H4 (cell line): ENCODE results near the gene DGKI. TPM values are rescaled to one million over a fixed set of nuclear protein-coding genes. Genes with fewer than 3 reads are reported as not detected.

Source experiments
- DNase-seq: peaks from one replicate; pipeline ENCODE4 v3.0.0-alpha.2; 2015; ENCODE audit warnings: low spot score
- total RNA-seq: library from RNA; depleted of rRNA; stranded (reverse); fragments of >200 nt; shearing (Covaris generic); gene quantifications from 2 replicates; pipeline ENCODE4 v1.2.3, GENCODE V29; 2014

The DGKI gene
- total RNA-seq, 1 experiment from 2014 or later: 1.5 TPM

- DNase-seq: no peak
These were observed 59.3 kb downstream of the DGKI start for GRCh38 chr7:137787301-137787976.

DNA sequence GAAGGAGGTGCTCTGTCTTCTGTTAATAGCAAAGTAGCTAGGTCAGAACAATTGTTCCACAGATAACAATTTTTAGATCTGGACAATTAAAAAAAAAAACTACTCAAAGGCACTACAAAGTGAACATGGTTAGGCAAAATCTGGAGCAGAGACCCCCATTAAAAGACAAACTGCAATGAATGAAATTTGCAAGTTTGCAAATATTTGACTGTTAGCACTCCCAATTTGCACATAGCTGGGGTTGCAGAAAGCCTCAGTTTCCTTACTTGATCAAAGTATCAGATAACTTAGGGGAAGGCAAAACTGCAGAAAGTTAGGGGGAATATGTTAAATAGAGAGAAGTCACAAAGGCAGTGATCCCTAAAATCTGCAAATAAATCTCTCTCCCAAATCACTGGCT lies 68.3 kb downstream of the DGKI start:
- DNase-seq: no peak

GRCh38 chr7:137774793-137775201 lies 72.0 kb downstream of the DGKI start:
- no peak for DNase-seq

DNA sequence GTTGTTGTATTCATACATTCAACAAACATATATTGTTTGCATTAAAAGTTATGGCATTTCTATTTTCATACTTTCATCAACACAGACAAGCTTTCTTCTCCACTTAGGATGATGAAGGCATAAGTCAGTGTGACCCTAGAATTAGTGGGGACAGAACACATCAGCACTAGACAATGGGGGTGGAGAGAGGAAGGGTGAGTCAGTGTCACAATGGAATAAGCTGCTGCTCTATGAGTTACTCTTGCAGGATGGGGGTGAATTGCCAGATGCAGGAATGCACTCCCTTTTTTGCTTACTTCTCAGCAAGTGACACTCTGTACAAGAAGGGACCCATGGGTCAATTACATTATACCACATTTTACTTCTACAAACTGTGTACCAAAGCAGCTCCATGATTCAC lies 74.0 kb downstream of the DGKI start:
- peak; percentile 16 for DNase-seq

DNA sequence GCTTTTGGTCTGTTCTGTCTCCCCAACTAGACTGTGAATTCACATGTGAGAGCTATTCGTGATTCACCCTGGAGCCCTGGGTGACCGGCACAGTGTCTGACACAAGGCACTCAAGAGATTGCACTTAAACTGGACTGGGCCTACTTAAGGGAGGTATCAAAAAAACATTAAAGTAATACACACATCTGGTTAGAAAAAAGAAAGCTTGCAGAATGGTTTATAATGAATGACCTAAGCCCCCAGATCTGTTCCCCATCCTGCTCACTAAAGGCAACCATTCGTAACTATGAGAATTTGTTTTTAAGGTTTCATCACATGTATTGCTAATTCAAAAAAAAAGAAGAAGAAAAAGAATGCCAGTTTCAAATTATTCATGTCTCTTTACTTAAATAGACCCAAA lies 74.5 kb downstream of the DGKI start:
- no peak for DNase-seq

GRCh38 chr7:137771679-137772078 lies 75.1 kb downstream of the DGKI start:
- no peak for DNase-seq

DNA sequence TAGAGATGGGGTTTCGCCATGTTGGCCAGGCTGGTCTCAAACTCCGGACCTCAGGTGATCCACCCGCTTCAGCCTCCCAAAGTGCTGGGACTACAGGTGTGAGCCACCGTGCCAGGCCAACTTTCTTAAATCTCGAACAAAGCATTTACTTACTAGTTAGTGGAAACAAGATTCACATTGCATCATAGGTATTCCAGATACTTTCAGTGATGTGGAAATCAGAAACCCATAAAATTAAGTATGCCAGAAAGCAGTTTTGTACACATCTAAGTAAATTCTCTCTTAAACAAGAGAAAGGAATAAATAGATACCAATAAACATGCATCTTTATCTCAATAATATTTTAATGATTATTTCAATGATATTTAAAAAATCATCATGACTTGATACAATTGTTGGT lies 75.5 kb downstream of the DGKI start:
- no peak for DNase-seq

GRCh38 chr7:137768366-137768765 lies 78.4 kb downstream of the DGKI start:
- DNase-seq: no peak

DNA sequence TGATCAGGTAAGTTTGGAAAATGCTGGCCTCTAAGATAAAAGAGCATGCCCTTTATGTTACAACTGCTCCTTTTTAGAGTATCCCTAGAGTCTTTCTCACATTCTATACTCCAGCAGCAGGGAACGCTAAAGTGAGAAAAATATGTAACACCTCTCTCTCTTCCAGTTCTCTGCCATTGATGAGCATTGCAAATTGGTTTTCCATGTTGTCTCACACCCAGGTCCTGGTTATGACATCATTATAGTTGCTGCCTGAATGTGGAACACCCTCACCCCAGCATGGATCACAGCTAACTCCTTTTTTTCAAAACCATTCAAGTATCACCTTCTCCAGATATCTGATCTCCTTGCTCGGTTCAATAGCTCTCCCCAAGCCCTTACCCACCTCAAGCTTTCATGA lies 84.4 kb downstream of the DGKI start:
- no peak for DNase-seq

DNA sequence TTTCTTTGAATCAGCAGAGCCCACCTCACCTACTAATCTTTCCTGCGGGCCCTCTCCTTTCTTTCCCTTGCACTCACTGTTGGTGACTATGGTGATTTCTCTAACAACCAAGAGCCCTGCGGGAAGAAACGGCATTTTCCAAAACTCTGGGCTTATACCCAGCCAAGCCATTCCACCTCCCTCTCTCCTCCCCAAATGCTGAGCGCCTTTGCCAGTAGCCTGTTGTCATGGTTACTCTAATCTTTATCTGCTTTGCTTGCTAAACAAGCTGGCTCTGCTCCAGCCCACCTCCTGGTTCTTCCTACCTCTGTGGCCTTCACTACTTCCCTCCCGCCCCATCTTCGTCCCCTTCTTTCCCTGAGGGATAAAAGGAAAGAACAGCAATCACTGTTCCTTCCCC lies 86.7 kb downstream of the DGKI start:
- DNase-seq: no peak

DNA sequence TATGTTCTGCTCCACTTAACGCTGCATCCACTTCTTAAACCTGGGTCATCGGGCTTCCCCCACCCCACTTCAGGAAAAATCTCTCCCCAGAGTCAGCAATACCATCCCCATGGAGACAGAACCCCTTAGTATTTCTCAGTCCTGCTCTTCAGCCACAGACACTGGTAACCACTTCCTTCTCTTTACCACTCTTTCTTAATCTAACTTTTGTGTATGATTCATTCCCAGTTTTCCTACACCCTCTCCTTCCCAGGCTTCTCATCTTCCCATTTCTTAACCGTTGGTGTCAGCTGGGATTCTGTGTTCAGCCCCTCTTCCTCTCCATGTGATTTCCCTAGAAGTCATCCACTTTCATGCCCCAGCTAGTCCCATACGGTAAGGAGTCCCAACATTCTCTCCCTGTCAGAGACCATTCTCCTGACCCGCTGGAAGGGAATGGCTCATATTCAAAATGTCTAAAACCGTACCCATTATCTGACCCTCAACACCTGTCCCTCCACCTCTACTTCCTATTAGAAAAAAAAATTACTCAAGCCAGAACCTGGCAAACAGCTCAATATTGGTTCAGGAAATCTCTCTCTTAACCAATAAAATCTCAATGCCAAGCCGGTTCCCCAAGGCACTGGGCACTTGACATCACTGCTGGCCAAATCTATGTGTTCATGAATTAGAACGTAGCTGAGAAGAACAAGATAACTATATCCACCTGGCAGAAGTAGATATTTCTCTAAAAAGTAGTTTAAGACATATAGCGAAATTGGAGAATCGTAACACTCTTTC lies 89.4 kb downstream of the DGKI start:
- DNase-seq: peak; percentile 31

DNA sequence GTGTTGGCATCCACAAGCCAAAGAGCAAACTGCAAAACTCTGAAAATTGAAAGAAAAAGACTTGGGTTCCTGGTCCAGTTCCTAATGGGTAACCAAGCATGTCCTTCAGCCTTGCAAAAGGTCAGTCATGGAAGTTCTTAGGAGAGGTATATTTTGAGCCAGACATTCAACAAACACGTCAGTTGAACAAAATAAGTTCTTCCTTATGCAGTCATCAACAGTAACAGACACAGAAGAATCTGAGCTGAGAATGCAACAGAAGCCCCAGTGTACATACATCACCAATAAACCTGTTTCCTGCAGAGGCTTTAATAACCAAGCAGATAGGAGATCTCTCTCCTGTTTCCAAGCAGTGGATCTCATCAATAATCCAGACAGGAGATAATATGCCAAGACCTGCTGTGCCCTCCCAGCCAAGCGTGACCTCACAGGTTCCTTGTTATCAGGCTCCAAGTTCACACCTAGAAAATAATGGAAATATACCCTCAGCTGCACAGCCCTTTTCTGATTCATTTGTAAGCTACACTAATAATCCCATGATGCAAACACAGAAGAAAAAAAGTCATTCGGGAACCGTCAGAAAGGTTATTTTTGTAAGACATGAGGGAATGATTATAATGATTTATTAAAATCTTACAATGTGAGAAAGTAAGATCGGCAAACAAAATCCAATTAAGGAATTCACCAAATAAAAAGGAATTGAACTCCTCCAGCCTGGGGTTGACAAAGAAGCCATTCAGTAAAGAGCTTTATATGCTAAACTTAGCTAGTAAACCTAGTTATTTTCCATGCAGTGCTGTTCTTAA lies 90.7 kb downstream of the DGKI start:
- no peak for DNase-seq

- DNase-seq: no peak
These were observed 91.3 kb downstream of the DGKI start for GRCh38 chr7:137755427-137755826.

DNA sequence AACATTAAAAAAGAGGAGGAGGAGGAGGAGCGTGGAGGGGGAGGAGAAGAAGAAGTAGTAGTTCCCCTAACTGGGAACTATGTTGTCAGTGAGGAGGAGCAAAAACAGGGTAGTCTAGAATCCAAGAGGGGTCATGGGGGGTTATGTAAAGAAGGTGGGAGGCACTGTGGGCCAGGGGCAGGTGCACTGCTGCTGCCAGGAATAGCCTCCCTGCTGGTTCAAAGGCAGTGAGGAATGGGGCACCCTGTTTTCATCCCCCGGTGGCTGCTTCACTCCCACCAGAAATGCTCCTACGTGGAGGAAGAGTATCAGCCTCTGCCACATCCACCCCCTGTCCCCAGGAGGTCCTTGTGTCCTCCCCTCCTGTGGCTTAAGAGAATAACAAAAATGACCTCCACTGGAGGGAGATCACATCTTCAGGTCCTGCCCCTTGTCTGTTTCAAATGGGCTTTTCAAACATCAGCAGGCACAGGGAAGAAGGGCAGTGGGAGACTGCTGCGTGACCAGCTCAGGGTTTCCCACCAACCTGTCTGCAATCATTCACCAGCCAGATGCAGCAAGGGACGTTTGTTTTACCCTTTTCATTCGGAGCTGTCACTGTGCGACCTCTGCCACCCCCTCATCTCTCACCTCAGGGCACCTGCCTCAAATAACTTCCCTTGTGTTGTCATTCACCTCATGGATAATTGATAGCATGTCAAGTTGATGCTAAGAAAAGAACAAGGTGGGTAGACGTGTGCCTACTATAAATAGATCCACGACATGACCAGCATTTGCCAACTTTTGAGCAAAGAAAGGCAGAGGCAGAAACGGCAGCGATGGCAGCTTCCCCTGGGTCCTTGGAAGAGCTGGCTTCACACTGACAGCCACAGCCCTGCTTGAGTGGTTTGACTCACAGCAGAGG lies 92.6 kb downstream of the DGKI start:
- DNase-seq: no peak

GRCh38 chr7:137753575-137753947 lies 93.2 kb downstream of the DGKI start:
- DNase-seq: no peak

- DNase-seq: no peak
These were observed 93.7 kb downstream of the DGKI start for GRCh38 chr7:137753067-137753466.

DNA sequence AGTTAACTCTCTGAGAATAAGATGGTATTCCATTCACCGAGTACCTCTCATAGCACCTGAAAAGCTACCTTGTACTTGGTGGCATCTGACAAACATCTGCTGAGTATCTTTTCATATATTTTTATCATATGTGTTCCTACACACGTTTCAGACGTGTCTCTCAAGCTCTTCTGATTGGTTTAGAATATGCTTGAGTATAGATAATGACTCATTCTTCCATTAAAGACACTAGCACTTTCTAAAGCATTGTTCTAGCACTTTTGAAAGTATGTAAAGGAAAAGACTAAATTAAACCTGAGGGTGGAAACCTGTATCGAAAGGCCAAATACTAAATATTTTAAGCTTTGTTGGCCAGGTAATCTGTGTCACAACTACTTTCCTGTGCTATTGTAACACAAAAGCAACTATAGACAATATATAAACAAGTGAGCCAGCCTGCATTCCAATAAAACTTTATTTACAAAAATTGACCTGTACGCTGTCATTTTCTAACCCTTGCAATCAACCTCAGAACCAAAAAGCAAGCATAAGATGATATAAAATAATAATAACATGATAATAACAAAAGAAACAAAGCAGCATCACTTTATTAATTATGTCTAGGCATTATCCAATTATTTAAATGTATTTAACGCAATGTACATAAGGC lies 95.3 kb downstream of the DGKI start:
- DNase-seq: no peak

DNA sequence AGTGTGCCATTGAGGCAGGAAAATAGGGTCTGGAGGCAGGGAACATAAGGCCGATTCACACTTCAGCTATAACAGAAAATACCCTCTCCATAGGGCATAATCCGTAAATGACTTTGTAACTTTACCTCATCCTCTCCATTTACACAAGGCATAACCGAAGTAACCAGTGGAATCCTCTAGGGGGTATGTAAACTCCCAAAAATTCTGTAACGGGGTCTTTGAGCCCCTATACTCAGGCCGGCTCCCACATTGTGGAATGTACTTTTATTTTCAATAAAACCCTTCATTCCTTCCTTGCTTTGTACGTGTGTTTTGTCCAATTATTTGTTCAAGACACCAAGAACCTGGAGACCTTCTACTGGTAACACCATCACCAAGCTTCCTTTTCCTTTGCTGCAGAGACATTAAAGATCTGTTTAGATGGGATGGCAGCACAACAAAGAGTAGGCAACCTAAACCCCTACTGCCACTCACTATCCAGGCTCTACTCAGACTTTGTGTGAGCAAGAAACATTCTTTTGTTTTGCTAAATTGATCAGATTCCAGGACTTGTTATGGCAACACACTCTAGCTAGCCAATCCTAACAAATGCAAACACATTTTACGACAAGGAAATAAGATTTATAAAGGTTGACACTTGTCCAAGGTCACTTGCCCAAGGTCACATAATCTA lies 99.3 kb downstream of the DGKI start:
- no peak for DNase-seq

GRCh38 chr7:137743021-137743420 lies 103.8 kb downstream of the DGKI start:
- DNase-seq: no peak

- no peak for DNase-seq
These were observed 104.7 kb downstream of the DGKI start for GRCh38 chr7:137742051-137742450.

- no peak for DNase-seq
These were observed 105.3 kb downstream of the DGKI start for GRCh38 chr7:137741443-137741842.
